GM18526 (cell line): ENCODE results near the gene CIB2.

Source experiments
- POLR2A ChIP-seq: IDR thresholded peaks from 3 replicates; pipeline ENCODE4 v1.6.1; 2011; ENCODE audit not compliant: insufficient read length; ENCODE audit errors: extremely low read depth

The CIB2 gene

GRCh38 chr15:78131295-78132061, at the start of gene CIB2:
CIB2 (minus strand) TSS chr15:78131445; CDS start chr15:78131215, 230 bp downstream.
- TF ChIP-seq POLR2A = peak; percentile 72

- no peak for TF ChIP-seq POLR2A
These were observed 48.7 kb upstream of the CIB2 start for GRCh38 chr15:78179906-78180305.

DNA sequence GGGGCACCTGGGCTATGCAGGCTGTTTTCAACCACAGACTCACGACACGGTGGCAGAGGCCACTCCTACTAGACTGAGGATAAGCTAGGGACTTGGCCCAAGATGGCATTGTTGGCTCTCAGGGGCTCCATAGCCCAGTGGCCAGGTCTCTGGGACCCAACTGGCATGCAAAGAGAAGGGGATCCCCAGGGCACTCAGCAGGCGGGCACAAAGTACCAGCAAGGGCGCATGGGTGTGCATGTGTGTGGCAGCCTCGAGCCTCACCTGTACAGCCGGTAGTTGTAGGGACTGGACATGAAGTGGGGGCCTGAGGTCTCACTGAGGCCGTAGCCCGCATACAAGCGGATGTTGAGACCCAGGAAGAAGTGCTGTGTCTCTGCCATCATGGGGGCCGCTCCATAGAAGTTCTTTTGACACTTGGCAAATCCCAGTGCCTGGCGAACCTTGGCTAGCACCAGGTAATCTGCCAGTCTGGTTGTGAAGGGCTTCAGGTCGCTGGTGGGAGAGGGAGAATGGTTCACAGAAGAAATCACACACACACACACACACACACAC, 48.1 kb upstream of the CIB2 start:
- no peak for TF ChIP-seq POLR2A

DNA sequence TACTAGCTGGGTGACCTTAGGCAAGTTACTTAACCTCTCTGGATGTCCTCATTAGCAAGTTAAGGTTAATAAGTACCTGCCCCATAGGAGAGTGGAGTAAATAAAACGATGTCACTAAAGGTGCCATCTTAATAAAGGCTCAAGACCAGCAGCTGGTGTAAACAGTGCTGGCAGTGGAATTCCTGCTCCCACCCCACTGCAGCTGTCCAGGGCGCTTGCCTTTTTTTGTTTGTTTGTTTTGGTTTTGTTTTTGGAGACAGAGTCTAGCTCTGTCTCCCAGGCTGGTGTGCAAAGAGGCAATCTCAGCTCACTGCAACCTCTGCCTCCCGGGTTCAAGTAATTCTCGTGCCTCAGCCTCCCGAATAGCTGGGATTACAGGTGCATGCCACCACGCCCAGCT, 46.8 kb upstream of the CIB2 start:
- TF ChIP-seq POLR2A = no peak

GRCh38 chr15:78177447-78177873, 46.2 kb upstream of the CIB2 start:
- TF ChIP-seq POLR2A = no peak

DNA sequence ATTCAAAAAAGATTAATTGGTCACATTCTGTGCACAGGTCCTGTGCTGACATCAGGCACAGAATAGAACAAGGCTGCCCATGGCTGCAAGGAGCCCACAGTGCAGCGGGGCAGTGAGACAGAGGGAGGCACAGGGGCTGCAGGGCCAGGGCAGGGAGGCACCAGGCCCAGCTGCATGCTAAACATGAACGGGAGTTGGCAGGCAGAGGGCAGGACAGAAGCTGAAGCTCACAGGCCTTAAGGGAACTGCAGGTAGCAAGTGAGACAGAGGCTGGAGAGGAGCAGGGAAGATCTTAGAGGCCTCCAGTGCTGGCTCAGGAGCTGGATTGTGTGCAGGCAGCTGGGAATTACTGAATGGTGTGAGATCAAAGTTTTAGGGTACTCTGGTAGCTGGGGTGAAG, 44.1 kb upstream of the CIB2 start:
- TF ChIP-seq POLR2A = no peak

- TF ChIP-seq POLR2A = no peak
These were observed 43.2 kb upstream of the CIB2 start for GRCh38 chr15:78174401-78174800.

DNA sequence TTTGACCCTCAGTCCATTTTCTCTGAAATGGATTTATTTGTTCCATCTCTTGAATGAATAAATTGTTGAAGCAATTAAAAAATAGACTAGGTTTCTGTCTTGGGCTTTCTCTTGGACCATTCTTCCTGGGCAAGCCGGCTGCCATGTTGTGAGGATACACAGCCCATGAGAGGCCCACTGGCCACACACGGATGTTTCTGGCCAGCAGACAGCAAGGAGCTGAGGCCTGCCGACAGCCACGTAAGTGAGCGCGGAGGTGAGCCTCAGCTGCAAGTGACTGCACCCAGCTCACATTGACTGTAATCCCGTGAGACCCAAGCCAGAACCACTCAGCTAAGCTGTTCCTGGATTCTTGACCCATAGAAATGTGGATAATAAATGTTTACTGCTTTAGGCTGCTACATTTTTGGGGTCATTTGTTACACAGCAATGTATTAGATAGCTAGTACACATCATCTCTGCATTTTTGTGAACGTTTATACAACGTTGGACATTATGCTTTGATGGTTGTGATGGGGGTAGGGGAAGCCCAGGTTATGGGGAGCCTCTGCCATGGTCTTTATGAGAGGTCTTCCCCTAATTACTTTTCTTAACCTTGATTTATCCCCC, 40.7 kb upstream of the CIB2 start:
- no peak for TF ChIP-seq POLR2A

DNA sequence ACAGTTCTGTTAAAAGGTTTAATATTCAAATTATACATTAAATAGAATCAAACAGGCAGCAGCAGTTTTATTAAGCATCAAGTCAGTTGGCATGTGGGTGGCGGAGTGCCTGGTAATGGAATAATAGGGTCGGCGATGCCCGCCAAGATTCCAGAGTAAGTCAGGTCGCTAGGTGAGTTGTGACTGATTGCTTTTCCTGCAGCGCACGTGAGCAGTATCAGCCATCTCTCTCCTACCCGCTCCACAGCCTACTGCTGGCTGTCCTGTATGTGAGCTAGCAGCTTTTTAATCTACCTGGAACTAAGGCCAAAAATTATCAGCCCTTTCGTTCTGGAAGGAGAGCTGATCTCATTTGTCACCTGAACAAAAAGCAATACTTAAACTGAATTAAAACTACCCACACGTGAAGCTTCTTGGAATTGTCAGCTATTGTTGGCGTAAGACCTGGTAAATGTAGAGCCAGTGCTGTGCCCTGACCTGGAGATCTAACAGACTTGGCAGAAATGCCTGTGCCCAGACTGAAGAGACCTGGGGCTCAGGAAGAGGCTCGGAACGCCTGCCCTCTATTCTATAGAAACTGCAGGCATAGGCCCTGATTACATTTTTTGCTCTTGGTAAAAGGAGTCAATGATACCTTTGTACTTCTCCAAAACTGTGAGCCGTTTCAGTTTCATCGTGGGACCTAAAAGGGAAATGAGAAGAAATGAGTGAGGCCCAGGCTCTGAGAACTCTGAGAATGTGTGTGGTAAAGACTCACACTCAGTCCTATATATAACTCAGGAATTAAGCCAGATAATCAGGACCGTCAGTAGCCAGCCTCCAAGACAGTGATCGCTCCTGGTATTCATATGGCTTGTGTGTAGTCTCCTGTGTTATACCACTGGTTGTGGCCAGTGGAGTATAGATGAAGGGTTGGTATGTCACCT, 39.9 kb upstream of the CIB2 start:
- TF ChIP-seq POLR2A = no peak

- no peak for TF ChIP-seq POLR2A
These were observed 37.4 kb upstream of the CIB2 start for GRCh38 chr15:78168608-78169007.

- no peak for TF ChIP-seq POLR2A
These were observed 36.1 kb upstream of the CIB2 start for GRCh38 chr15:78167227-78167888.

DNA sequence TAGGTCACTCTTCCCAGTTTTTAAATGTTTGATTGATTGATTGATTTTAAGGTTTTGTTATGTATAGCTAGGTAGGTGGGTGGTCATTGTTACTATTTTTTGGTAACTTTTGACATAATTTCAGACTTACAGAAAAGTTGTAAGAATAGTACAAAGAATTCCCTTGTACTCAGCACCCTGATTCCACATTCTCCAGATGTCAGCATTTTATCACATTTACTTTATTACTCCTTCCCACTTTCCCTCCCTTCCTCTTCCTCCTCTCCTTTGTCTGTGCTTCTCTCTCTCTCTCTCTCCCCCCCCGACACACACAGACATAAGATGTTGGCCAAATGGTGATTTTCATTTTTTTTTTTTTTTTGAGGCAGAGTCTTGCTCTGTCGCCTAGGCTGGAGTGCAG, 32.8 kb upstream of the CIB2 start:
- TF ChIP-seq POLR2A = no peak

GRCh38 chr15:78162038-78162437, 30.8 kb upstream of the CIB2 start:
- no peak for TF ChIP-seq POLR2A

- TF ChIP-seq POLR2A = no peak
These were observed 28.1 kb upstream of the CIB2 start for GRCh38 chr15:78159395-78159794.

GRCh38 chr15:78157203-78157602, 26.0 kb upstream of the CIB2 start:
- TF ChIP-seq POLR2A = no peak

GRCh38 chr15:78156653-78157052, 25.4 kb upstream of the CIB2 start:
- no peak for TF ChIP-seq POLR2A
